HepG2 (cell line): ENCODE measurements around the gene RGS19. TPM values are rescaled to one million over a fixed set of nuclear protein-coding genes. Genes with fewer than 3 reads are reported as not detected.

Experiments
- CCDC6 ChIP-seq: sonication (generic); formaldehyde crosslinking; IDR thresholded peaks from 2 replicates; pipeline ENCODE4 v1.8.1; 2022; ENCODE audit warnings: mild to moderate bottlenecking, missing genetic modification reagents, moderate library complexity
- CEBPB ChIP-seq: IDR thresholded peaks from 2 replicates; pipeline ENCODE4 v1.6.1; 2011; ENCODE audit warnings: low read depth, low read length, improper control_type of control experiment, borderline replicate concordance
- DNMT1 ChIP-seq: sonication (generic); formaldehyde crosslinking; IDR thresholded peaks from 2 replicates; pipeline ENCODE4 v1.5.1; 2020; ENCODE audit warnings: mild to moderate bottlenecking, missing genetic modification reagents
- HOXA9 ChIP-seq: sonication (generic); formaldehyde crosslinking; IDR thresholded peaks from 2 replicates; pipeline ENCODE4 v1.8.1; 2022; ENCODE audit warnings: missing genetic modification reagents, mild to moderate bottlenecking, moderate library complexity, borderline replicate concordance
- SYNCRIP ChIP-seq: fragments of 200-400 bp; formaldehyde crosslinking; IDR thresholded peaks from 2 replicates; pipeline ENCODE4 v1.6.1; 2018; ENCODE audit warnings: mild to moderate bottlenecking, low read depth, low read length; ENCODE audit not compliant: insufficient read depth
- THAP9 ChIP-seq: sonication (generic); formaldehyde crosslinking; IDR thresholded peaks from 2 replicates; pipeline ENCODE4; 2020; ENCODE audit warnings: missing genetic modification reagents, mild to moderate bottlenecking, borderline replicate concordance
- ZBTB43 ChIP-seq: sonication (generic); formaldehyde crosslinking; conservative IDR thresholded peaks from 2 replicates; pipeline ENCODE4 v1.4.0; 2020; ENCODE audit warnings: missing genetic modification reagents
- ZC3H4 ChIP-seq: sonication (generic); formaldehyde crosslinking; IDR thresholded peaks from 2 replicates; pipeline ENCODE4 v1.4.0; 2020; ENCODE audit warnings: missing genetic modification reagents, borderline replicate concordance
- ZNF225 ChIP-seq: sonication (generic); formaldehyde crosslinking; IDR thresholded peaks from 2 replicates; pipeline ENCODE4 v1.4.0; 2020; ENCODE audit warnings: mild to moderate bottlenecking, missing genetic modification reagents
- polyA plus RNA-seq, 8 experiments: library from polyadenylated mRNA; depleted of rRNA in 3 of 8; stranded (reverse) in 7 of 8; unstranded in 1 of 8; fragments of >200 nt; fragmentation: Illumina TruSeq in 4 of 8; extraction: Trizol in 4 of 8; gene quantifications; 2 replicates each; pipeline versions ENCODE4 v1.2.1 to v1.2.3, GENCODE V29; 2011 to 2016; ENCODE audit warnings: low read depth in 4 of 8, missing spikeins in 1 of 8, mixed read lengths in 1 of 8; ENCODE audit not compliant: insufficient read depth in 1 of 8
- total RNA-seq, 5 experiments: library from RNA; depleted of rRNA; stranded (reverse); fragments of >200 nt; fragmentation: Illumina TruSeq; extraction: Trizol; gene quantifications; 2 replicates each; pipeline ENCODE4 v1.2.3, GENCODE V29; 2016; ENCODE audit warnings: low read depth in 1 of 5
- TF ChIP-seq, protein P1 (sequence below): sonication (generic); formaldehyde crosslinking; IDR thresholded peaks from 2 replicates; pipeline ENCODE4 v1.5.1; 2020; ENCODE audit warnings: mild to moderate bottlenecking, missing genetic modification reagents, borderline replicate concordance
- TF ChIP-seq, protein P2 (sequence below): sonication (generic); formaldehyde crosslinking; IDR thresholded peaks from 2 replicates; pipeline ENCODE4 v1.4.0; 2020; ENCODE audit warnings: mild to moderate bottlenecking, missing genetic modification reagents, borderline replicate concordance

Gene RGS19
- total and polyA plus RNA-seq, 2 of the 13 experiments (the other 11 are each of a cell fraction or from before 2014, with no cell fraction given): 10.7 to 11.9 TPM

DNA sequence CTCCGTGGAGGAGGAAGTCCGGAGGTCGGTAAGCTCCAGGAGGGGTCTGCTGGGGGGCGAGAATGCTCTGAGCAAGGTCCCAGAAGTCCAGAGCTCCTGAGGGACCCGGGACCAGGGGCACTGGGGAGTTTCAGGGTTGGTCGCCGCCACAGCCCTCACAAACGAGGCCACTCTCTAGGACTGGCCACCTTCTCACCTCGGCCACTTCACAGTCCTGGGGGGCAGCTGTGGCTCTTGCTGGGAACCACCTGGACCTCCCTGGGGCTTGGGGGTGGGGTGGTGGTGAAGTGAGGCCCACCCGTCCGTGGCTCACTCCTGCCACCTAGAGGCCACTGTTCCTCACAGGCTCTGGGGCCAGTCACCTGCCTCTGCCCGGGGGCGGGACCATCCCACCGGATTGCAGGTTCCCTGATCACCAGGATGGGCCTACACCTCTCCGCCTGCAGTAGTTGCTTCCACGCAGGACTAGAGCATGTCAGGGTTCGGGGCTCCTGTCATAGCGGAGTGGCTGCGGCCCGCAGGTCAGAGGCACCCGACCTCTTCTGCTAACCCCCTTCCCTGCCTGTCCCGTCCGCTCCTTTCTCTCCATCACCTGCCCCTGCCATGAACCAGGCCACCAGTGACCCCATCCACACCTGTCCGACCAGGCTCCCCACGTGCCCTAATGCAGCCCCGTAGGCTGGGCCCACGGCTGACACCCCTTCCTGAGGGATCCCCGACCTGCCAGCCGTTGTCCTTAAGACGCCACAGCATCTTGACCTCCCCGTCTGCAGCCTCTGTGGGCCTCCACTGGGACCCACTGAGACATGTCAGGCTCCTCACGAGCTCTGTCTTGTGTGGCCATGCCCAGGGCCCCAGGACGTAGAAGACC lies 21.5 kb downstream of the RGS19 start (continued):
- peak; percentile 27; the same call in 1 of the 2 replicates for TF ChIP-seq ZNF225 (CRISPR knock-in tag)
- no peak for TF ChIP-seq CCDC6 (CRISPR knock-in tag)
- TF ChIP-seq ZC3H4 (CRISPR knock-in tag): no peak
- TF ChIP-seq HOXA9 (CRISPR knock-in tag): no peak
- peak; percentile 67; the same call in 1 of the 2 replicates for TF ChIP-seq THAP9
- no peak for TF ChIP-seq CEBPB
- TF ChIP-seq DNMT1 (CRISPR knock-in tag): no peak
- TF ChIP-seq, protein P1, sequence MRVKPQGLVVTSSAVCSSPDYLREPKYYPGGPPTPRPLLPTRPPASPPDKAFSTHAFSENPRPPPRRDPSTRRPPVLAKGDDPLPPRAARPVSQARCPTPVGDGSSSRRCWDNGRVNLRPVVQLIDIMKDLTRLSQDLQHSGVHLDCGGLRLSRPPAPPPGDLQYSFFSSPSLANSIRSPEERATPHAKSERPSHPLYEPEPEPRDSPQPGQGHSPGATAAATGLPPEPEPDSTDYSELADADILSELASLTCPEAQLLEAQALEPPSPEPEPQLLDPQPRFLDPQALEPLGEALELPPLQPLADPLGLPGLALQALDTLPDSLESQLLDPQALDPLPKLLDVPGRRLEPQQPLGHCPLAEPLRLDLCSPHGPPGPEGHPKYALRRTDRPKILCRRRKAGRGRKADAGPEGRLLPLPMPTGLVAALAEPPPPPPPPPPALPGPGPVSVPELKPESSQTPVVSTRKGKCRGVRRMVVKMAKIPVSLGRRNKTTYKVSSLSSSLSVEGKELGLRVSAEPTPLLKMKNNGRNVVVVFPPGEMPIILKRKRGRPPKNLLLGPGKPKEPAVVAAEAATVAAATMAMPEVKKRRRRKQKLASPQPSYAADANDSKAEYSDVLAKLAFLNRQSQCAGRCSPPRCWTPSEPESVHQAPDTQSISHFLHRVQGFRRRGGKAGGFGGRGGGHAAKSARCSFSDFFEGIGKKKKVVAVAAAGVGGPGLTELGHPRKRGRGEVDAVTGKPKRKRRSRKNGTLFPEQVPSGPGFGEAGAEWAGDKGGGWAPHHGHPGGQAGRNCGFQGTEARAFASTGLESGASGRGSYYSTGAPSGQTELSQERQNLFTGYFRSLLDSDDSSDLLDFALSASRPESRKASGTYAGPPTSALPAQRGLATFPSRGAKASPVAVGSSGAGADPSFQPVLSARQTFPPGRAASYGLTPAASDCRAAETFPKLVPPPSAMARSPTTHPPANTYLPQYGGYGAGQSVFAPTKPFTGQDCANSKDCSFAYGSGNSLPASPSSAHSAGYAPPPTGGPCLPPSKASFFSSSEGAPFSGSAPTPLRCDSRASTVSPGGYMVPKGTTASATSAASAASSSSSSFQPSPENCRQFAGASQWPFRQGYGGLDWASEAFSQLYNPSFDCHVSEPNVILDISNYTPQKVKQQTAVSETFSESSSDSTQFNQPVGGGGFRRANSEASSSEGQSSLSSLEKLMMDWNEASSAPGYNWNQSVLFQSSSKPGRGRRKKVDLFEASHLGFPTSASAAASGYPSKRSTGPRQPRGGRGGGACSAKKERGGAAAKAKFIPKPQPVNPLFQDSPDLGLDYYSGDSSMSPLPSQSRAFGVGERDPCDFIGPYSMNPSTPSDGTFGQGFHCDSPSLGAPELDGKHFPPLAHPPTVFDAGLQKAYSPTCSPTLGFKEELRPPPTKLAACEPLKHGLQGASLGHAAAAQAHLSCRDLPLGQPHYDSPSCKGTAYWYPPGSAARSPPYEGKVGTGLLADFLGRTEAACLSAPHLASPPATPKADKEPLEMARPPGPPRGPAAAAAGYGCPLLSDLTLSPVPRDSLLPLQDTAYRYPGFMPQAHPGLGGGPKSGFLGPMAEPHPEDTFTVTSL: 0 out of 2 replicates have a peak, but pooled peaks have one; percentile 19
- TF ChIP-seq, protein P2, sequence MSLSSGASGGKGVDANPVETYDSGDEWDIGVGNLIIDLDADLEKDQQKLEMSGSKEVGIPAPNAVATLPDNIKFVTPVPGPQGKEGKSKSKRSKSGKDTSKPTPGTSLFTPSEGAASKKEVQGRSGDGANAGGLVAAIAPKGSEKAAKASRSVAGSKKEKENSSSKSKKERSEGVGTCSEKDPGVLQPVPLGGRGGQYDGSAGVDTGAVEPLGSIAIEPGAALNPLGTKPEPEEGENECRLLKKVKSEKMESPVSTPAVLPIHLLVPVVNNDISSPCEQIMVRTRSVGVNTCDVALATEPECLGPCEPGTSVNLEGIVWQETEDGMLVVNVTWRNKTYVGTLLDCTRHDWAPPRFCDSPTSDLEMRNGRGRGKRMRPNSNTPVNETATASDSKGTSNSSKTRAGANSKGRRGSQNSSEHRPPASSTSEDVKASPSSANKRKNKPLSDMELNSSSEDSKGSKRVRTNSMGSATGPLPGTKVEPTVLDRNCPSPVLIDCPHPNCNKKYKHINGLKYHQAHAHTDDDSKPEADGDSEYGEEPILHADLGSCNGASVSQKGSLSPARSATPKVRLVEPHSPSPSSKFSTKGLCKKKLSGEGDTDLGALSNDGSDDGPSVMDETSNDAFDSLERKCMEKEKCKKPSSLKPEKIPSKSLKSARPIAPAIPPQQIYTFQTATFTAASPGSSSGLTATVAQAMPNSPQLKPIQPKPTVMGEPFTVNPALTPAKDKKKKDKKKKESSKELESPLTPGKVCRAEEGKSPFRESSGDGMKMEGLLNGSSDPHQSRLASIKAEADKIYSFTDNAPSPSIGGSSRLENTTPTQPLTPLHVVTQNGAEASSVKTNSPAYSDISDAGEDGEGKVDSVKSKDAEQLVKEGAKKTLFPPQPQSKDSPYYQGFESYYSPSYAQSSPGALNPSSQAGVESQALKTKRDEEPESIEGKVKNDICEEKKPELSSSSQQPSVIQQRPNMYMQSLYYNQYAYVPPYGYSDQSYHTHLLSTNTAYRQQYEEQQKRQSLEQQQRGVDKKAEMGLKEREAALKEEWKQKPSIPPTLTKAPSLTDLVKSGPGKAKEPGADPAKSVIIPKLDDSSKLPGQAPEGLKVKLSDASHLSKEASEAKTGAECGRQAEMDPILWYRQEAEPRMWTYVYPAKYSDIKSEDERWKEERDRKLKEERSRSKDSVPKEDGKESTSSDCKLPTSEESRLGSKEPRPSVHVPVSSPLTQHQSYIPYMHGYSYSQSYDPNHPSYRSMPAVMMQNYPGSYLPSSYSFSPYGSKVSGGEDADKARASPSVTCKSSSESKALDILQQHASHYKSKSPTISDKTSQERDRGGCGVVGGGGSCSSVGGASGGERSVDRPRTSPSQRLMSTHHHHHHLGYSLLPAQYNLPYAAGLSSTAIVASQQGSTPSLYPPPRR (CRISPR knock-in tag): 0 out of 2 replicates have a peak, but pooled peaks have one; percentile 15
- TF ChIP-seq SYNCRIP: no peak
- no peak; the same call in 1 of the 2 replicates for TF ChIP-seq ZBTB43
